ENCODE measurements around the gene TPH2.

The TPH2 gene

DNA sequence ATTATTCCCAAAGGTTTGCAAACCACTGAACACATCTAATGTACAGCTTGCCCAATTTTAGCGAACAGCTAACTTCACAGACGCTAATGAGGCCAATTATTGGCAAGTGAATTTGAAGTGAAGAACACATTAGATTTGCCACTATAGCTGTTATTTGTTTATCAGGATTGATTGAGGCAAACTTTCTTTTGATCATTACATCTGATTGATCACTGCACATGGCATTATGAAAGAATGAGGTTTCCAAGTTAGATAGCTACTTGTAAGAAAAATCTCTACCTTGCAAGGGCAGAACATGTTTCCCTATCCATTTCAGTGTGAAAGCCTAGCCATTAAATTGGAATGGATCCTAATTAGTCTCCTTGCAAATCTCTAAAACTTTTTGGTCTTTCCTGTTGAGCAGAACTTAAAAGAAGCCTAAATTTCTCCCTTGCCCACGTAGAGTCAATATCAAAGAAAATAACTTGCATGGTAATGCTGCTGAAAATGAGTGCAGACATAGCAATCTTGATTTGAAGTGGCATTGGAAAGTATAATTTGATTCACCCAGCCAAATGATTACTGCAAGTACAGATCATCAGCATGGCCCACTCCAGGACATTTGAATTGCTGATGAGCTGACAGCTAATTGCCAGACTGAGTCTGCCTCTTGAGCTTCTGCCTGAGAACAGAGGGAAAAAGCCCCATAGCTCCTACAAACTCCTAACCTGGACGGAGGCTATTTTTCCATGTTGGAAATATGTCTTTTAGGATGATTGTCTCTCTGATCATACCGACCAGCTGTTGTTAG, 98.6 kb downstream of the TPH2 start:
- DNase-seq: no peak

DNA sequence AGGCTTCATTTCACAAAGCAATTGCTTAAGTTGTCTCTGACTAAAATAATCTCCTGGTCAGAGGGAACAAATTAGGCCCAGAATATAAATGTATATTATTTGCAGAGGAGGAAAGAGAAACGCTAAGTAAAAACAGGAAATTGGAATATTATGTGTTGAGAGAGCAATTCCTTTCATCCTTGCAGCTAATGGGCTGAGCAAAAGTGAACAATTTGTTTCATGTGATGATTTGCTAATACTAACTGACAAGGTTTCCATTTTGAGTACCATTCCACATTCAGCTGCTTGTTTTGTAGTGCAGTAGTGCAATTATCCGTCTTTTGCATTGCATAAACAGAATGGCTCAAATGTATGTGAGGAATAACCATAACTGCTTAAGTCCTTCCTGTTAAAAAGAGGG, 103.2 kb downstream of the TPH2 start:
- no peak for DNase-seq

GRCh38 chr12:72053604-72054003, 115.0 kb downstream of the TPH2 start:
- DNase-seq: no peak

DNA sequence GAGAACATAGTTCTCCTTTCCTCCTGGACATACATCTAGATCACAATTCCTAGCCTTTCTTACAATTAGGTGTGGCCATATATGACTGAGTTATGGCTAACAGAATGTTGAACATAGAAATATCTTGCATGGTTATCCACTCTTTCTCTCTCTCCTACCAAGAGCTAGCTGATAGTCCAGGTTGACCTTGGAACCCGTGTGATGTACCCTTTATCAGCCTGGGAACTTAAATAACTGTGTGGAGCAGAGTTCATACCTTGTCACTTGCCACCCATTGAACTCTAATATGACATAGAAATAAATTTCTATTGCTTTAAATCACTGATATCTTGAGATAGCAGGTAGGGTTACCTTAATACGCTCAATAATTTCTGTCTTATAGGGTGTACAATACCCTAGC, 115.9 kb downstream of the TPH2 start:
- DNase-seq: no peak

DNA sequence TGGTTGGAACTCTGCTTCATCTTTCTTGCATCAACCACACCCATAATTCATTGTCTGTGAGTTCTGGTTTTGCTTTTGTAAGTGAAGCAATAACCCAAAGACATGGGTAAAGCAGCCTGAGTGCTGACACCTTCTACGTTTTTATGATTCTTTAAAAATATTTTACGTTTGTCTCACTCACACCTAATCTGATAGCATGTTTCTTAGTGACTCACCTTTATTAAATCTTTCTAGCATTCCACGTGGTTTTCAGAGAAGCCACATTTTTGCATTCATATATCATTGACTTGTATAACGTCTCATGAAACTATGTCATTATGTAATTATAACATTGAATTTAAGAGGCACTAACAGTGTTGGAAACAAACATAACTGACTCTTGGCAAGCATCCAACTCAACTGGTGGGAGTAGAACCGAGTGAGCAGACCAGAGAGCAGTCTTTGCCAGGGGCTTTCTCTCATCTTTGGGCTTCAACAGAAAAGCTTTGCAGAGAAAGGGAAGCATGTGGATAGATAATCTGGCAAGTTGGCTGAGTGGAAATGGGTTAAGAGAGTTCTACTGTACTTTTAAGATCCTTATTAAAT, 118.8 kb downstream of the TPH2 start:
- DNase-seq: no peak

GRCh38 chr12:72063073-72063472, 124.4 kb downstream of the TPH2 start:
- DNase-seq: no peak

- no peak for DNase-seq
Observed at GRCh38 chr12:72071030-72071429, 132.4 kb downstream of the TPH2 start.

GRCh38 chr12:72072592-72073212, 134.1 kb downstream of the TPH2 start:
- DNase-seq: no peak

DNA sequence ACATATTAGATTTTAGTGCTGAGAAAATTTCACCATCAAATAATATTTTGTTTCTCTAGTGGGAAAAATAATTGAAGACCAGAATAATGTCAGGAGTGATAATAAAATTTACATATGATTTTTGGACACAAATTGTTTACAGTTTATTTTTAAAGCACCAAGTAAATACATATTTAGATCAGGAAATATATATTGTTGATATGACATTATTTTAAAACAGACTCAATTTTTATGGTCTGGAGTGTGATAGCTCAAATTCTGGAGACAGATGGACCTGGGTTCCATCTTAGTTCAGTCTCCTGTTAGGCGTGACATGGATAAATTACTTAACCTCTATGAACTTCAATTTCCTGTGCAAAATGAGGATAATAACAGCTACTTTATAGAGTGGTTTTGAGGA, 135.4 kb downstream of the TPH2 start:
- no peak for DNase-seq

GRCh38 chr12:72074956-72075355, 136.3 kb downstream of the TPH2 start:
- no peak for DNase-seq

DNA sequence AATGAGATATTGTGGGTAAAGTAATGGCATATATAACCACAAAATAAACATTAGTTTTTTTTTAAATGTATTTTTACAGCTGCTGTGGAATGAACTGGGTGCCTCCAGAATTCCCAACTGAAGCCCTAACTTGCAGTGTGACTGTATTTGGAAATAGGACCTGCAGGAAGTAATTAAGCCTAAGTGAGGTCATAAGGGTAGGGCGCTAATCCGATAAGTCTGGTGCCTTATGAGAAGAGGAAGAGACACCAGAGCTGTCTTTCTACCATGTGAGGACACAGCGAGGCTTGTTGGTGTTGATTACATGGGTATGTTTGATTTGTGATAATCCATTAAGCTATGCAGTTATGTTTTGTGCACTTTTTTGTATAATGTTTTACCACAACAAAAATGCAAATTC, 136.8 kb downstream of the TPH2 start:
- DNase-seq: no peak

GRCh38 chr12:72075891-72076557, 137.4 kb downstream of the TPH2 start:
- DNase-seq: no peak

DNA sequence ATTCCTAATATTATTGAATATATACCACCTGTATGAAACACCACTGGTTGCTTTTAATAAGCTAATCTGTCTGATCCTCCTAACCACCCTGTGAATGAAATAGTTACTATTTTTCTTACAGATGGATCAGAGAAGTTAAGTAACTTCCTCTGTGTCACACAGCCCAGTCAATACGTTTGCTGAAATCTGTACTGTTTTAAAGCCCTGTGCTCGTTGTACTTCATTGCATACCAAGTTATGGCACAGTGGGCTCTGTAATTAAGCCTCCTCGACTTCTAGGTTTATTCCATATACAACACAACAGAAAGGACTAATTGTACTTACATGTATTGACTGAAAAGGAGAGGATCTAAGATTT, 137.9 kb downstream of the TPH2 start:
- no peak for DNase-seq

DNA sequence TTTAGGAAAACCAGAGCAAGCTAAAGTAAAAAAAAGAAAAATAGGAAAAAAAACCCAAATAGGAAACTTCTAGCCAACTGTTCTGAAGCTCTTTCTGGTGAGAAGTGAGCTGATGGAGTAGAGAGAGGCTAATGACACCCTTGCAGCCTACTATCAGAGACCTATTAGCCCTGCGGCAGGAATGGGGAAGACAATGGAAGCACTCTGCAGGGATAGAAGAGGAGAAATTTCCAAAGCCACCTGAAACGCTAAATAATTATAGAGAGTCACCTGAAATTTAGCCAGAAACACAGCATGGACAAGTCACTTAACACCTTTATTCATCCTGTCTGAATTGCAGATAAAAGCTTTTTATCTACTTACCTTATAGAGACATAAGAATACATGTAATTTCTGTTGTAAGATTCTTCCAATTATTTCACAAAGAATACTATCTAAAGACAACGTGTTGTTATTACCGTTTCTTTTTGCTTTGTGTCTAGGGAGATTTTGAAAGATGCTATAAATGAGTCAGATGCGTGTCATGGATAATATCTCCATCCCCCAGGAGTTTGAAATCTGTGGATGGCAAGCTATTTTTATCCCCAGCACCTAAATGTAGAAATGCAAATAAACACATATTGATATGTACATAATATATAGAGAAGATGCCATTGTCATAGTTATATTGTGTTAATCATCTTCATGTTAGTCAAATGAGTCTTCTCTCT, 138.6 kb downstream of the TPH2 start:
- DNase-seq: no peak

GRCh38 chr12:72081777-72082176, 143.1 kb downstream of the TPH2 start:
- no peak for DNase-seq
